ENCODE data around the gene E2F8. TPM values are rescaled to one million over a fixed set of nuclear protein-coding genes. Genes with fewer than 3 reads are reported as not detected.

The E2F8 gene
- total RNA-seq = 0.96 TPM

GRCh38 chr11:19240420-19241259 is at the start of gene E2F8:
TSS of gene E2F8 (minus strand) at chr11:19240945. CDS start at chr11:19240121, 824 bp downstream.
- DNase-seq (ENCODE audit: low spot score in 2 of 2) = peak; percentile 73 to 92
- TF ChIP-seq CTCF (IDR thresholded peaks at IDR 0.05) = no peak
- intact Hi-C loops (cut with DNase I) = no loop called here
- Histone ChIP-seq H3K27ac (no peak within 1 kb of the TSS), H3K36me3 (no peaks in the 10 kb centered on the region), H3K4me3 (peak within 1 kb of the TSS; percentile 77 to 81), H3K4me1 (peaks cover 13 to 17% of the 10 kb centered on the region in 2 donors), H3K27me3 (peaks cover 28% of the 10 kb centered on the region), H3K9me3 (no peaks in the 10 kb centered on the region)

GRCh38 chr11:19290356-19290755 is 49.6 kb upstream of the E2F8 start:
- intact Hi-C loops (cut with DNase I) = no loop called here

GRCh38 chr11:19288256-19288655 is 47.5 kb upstream of the E2F8 start:
- intact Hi-C loops (cut with DNase I) = no loop called here

More at GRCh38 chr11:19290356-19290755, 49.6 kb upstream of the E2F8 start:
- TF ChIP-seq CTCF (IDR thresholded peaks at IDR 0.05) = no peak
- Histone ChIP-seq H3K4me3 (no peak overlapping the region), H3K9me3 (no peaks in the 10 kb centered on the region), H3K36me3 (no peaks in the 10 kb centered on the region), H3K27ac (no peak overlapping the region), H3K4me1 (no peaks in the 10 kb centered on the region), H3K27me3 (no peaks in the 10 kb centered on the region)
- no peak for DNase-seq (ENCODE audit: low spot score in 2 of 2)

GRCh38 chr11:19286411-19286810 is 45.7 kb upstream of the E2F8 start:
- intact Hi-C loops (cut with DNase I) = no loop called here
- H3K27ac ChIP-seq = no peak overlapping the region
- no peak for TF ChIP-seq CTCF (IDR thresholded peaks at IDR 0.05)

More at GRCh38 chr11:19288256-19288655, 47.5 kb upstream of the E2F8 start:
- H3K4me1 ChIP-seq = no peaks in the 10 kb centered on the region
- no peak for TF ChIP-seq CTCF (IDR thresholded peaks at IDR 0.05)
- DNase-seq (ENCODE audit: low spot score in 2 of 2) = no peak
- no peak overlapping the region for H3K4me3 ChIP-seq
- H3K36me3 ChIP-seq = no peaks in the 10 kb centered on the region
- no peaks in the 10 kb centered on the region for H3K27me3 ChIP-seq
- H3K9me3 ChIP-seq = no peaks in the 10 kb centered on the region
- H3K27ac ChIP-seq = no peak overlapping the region

GRCh38 chr11:19284881-19285280 is 44.1 kb upstream of the E2F8 start:
- no peak for DNase-seq (ENCODE audit: low spot score in 2 of 2)
- TF ChIP-seq CTCF (IDR thresholded peaks at IDR 0.05) = no peak
- Histone ChIP-seq H3K27me3 (no peaks in the 10 kb centered on the region), H3K27ac (no peak overlapping the region), H3K4me3 (no peak overlapping the region), H3K36me3 (no peaks in the 10 kb centered on the region), H3K4me1 (no peaks in the 10 kb centered on the region), H3K9me3 (no peaks in the 10 kb centered on the region)
- intact Hi-C loops (cut with DNase I) = no loop called here

More at GRCh38 chr11:19286411-19286810, 45.7 kb upstream of the E2F8 start:
- H3K9me3 ChIP-seq = no peaks in the 10 kb centered on the region
- no peaks in the 10 kb centered on the region for H3K36me3 ChIP-seq
- H3K27me3 ChIP-seq = no peaks in the 10 kb centered on the region
- H3K4me3 ChIP-seq = no peak overlapping the region
- H3K4me1 ChIP-seq = no peaks in the 10 kb centered on the region
- no peak for DNase-seq (ENCODE audit: low spot score in 2 of 2)

Measured in ascending aorta (tissue), 2 donors.